DMS153 treated with DMSO at 0.1 percent for 48 hours (cell line): Measurements from ENCODE around the gene EML6.

Experiments used
- DNase-seq: peaks from one replicate; lab custom pipeline; 2025; ENCODE audit not compliant: unreplicated experiment; lab: John Stamatoyannopoulos, UW

Gene EML6

DNA sequence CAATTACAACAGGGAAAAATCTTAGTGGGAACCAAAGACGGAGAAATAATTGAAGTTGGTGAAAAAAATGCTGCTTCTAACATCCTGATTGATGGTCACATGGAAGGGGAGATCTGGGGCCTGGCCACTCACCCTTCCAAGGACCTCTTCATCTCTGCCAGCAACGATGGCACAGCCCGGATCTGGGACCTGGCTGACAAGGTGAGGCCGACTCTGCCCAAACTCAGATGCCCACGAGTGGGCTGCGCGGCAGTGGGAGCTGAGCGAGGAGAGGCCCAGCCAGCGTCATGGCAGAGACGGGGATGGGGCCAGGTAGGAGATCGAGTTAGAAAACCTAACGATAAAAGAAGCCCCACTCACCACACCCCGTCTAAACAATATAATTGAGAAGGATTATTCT lies 239.0 kb downstream of the EML6 start:
- DNase-seq: no peak

DNA sequence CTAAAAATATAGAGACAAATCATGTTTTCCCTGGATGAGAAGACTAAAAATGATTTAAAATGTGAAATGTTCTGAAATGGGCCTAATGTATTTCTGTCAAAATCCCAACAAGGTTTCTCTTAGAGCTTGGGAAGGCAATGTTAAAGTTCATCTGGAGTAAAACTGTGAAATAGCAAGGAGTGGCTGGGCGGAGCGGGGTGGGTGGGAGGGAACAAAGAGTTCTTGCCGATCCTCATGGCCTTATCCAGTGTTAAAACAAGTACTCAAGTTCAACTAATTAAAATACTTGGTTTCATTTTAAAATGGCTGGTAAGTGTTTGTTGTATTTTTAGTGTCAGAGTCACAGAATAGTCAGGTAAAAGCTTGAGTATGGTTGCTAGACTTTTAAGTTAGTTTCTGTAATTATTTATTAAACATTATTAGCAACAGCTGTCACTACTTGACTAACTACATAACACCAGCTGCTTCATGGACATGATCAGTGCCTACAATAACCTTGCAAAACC lies 239.5 kb downstream of the EML6 start:
- DNase-seq: no peak

DNA sequence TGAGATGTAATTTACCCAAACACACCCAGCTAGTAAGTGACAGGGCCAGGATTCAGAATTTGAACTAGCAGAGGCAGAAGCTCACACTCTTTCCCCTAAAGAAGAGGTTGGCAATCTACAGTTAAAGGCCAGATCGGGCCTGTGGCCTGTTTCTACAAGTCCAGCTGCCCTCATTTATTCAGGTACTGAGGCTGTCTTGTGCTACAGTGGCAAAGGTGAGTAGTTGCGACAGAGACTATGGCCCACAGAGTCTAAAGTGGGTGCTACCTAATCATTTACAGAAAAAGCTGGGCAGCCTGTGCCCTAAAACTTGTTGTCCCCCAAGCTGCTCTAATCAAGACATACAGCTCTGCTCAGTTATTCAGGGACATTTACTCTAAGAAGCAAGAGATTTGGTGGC lies 240.0 kb downstream of the EML6 start:
- no peak for DNase-seq

DNA sequence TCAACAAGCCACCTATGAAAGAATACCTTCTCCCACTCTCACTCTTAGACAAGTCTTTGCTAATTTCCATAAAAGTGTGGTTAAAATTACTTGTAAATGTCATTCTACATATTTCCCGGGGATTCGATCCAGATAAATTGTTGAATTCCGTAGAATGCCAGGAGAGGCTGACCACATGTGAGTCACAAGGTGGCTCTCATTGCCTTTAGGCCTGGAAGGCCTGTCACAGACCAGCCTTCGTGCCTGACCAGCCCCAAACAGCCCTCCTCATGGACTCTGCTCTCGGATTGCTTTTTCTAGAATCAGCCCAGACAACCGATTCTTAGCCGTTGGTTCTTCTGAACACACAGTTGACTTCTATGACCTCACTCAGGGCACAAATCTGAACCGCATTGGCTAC lies 240.8 kb downstream of the EML6 start:
- DNase-seq: no peak

DNA sequence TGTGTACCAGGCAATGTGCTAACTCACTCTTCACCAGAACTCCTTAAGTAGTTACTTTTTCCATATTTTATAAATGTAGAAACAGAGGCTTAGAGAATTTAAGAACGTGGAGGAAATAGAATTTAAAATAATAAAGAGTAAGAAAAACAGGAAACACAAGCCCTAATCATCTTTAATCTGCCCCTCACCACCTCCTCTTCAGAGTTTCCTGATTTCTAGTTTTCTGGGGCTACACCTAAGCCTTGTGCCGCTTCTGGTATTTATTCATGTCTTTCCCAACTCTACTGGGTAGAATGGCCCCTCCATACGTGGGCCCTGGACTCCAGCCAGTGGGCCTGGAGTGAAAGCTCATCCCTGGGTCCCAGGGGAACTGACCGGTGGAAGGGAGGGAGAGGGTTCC lies 241.4 kb downstream of the EML6 start:
- no peak for DNase-seq

DNA sequence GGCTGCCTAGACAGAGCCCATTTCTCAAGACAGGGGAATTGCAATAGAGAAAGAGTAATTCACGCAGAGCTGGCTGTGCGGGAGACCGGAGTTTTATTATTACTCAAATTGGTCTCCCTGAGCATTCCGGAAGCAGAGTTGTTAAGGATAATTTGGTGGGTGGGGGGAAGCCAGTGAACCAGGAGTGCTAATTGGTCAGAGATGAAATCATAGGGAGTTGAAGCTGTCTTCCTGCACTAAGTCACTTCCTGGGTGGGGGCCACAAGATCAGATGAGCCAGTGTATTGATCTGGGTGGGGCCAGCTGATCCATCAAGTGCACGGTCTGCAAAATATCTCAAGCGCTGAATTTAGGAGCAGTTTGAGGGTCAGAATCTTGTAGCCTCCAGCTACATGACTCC lies 242.0 kb downstream of the EML6 start:
- no peak for DNase-seq

DNA sequence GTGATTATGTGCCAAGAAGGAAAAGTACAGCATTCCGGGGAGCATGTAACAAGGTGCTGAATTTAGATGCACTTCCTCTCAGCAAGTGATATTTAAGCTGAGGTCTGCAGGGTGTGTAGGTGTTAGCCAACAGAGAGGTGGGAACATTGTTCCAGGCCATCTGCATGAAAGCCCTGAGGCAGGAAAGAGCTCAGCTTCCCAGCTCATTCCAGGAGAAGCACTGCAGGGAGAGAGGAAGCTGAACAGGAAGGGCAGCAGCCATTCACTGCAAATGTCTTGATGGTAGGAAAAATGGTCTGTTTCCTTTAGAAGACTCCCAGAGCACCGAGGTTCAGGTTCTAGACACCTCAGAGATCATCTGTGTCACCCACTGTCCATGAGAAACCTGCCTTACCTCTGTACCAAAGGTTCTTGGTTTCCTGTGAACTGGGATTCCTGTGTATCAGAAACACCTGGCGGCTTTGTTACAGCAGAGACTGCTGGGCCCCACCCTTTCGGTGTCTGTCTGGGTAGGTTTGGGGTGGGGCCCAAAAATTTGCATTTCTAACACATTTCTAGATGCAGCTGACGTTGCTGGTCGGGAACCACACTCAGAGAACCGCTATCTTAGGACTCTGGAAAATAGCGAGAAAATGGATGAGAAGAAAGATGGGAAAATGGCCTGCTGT lies 242.8 kb downstream of the EML6 start:
- no peak for DNase-seq

DNA sequence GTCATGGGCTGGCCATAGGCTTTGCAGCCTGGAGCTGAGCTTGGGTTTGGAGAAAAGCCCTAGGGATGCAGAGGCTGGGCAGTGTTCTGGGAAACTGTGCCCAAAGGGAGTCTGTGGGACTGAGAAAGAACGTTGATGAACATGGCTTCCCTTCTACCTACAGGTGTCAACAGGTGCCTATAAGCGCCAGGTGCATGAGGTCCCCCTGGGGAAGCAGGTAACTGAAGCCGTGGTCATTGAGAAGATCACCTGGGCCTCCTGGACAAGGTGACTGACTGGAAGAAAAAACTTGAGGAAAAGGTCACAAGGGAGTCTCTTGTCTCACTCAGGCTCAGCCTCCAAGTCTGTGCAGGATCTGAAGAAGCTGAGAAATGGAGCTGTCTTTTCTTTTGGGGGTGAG lies 243.4 kb downstream of the EML6 start:
- DNase-seq: no peak

DNA sequence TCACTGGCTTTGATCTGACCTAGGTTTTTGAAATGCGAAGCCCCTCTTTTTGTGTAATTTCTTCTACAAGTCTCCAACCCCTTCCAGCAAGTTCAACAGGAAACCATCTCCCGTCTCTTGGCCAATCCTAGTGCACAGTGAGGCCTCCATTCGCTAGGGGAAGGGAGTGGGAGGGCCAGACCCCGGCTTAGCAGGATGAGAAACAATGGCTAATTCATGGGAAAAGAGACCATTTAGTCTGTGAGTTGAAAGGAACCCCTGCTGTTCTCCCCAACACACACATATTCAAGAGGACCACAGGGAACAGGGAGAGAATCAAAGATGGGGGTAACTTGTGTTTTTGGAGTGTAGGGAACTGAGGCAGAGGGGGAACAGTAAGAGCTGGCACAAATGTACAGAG lies 243.8 kb downstream of the EML6 start:
- no peak for DNase-seq

DNA sequence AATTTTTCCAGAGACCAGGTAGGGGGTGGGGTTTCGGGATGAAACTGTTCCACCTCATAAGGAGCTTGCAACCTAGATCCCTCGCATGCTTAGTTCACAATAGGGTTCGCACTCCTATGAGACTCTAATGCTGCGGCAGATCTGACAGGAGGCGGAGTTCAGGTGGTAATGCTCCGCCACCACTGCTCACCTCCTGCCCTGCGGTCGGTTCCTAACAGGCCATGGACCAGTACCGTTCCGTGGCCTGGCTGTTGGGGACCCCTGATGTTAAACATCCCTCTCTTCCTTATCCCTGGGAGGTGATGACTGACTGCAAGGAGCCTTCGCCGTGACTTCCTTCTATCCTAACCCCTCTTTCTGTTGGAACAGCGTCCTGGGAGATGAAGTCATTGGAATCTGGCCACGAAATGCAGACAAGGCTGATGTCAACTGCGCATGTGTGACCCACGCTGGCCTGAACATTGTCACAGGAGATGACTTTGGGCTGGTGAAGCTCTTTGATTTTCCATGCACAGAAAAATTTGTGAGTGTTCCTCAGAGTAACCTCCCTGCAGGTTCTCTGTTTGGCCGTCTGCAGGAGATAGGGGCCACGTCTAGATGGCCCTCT lies 244.4 kb downstream of the EML6 start:
- DNase-seq: no peak

DNA sequence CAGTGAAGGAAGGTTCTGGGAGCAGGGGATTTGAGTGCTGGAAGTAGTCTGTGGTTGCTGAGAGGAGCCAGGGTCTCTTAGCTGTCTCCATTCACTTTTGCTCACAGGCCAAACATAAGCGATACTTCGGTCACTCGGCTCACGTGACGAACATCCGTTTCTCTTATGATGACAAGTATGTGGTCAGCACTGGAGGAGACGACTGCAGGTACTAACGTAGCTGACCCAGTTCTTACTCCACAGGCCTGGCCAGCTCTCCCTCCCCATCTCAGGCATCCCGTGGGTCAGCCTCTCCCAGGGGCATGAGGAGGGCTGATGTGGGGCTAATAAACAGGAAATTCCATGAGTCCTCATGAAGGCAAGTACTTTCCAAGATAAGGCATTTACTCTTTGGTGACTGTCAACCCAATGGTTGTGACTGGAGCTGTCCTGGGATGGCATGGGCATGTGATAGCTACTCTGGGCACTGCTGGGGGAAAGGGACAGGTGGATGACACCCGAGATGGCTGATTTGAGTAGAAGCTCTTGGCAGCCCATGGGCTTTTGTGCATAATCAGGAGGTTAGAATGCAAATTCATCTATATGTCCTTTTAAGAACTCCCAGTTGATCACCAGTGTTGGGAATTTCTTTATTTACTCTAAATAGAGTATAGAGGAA lies 245.2 kb downstream of the EML6 start:
- no peak for DNase-seq

DNA sequence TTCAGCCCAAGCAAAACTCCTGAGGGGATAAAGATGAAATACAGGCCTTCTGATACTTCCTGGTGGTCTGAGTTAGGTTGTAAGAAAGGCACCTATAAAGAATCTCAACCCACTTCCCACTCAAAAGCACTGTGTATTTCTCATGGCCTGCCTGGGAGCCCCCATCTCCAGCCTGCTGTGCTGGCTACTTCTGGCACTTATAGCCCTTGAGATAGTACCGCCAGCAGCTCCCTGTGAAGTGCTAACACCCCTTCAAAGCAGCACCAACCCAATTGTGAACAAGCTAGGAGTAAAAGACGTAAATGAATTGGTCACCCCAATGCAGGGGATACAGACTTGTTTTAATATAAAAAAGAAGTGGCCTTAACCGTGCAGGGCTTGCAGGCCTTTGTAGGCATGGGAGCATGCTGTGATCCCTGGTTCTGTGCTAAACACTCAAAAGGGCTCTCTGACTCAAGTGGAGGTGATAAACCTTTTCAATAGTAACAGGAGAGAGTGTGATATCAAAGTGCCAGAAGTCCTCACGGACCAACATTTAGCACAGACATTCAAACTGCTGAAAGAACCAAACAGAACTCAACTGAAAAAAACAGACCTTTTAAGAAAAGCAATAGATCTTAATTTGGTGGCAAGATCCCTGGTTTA lies 246.0 kb downstream of the EML6 start:
- DNase-seq: no peak

DNA sequence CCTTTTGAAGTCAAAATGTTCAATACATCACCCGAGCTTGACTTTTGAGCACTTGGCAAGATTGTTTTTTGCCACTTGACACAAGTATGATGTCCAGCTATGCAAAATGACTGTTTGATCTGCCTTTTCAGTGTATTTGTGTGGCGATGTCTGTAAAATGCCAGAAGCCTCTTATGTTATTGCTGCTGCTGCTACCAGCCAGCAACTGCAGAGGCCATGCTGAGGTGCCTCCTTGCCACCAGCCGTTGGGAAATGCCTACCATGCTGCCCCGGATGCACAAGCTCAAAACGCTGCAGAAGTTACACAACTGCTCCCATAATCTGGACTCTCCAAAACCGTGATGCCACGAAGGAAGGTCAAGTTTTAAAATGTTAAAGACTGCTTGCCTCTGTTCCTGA lies 246.5 kb downstream of the EML6 start:
- no peak for DNase-seq

DNA sequence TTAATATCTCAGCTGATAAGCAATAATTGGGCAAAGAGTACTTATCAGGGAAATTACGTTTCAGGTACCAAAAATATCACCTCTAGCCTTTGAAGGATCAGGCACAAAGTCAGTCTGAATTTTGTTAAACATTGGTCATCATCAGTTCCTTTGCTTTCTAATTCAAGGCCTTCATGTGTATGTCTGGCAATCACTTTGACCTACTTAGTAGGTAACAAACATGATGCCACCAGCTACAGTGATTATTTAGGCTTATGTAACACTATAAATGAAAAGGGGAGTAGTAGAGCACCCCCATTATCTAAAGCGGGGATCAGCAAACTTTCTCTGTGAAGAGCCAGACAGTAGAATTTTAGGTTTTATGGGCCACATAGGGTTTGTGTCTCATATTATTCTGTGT lies 251.7 kb downstream of the EML6 start:
- no peak for DNase-seq

DNA sequence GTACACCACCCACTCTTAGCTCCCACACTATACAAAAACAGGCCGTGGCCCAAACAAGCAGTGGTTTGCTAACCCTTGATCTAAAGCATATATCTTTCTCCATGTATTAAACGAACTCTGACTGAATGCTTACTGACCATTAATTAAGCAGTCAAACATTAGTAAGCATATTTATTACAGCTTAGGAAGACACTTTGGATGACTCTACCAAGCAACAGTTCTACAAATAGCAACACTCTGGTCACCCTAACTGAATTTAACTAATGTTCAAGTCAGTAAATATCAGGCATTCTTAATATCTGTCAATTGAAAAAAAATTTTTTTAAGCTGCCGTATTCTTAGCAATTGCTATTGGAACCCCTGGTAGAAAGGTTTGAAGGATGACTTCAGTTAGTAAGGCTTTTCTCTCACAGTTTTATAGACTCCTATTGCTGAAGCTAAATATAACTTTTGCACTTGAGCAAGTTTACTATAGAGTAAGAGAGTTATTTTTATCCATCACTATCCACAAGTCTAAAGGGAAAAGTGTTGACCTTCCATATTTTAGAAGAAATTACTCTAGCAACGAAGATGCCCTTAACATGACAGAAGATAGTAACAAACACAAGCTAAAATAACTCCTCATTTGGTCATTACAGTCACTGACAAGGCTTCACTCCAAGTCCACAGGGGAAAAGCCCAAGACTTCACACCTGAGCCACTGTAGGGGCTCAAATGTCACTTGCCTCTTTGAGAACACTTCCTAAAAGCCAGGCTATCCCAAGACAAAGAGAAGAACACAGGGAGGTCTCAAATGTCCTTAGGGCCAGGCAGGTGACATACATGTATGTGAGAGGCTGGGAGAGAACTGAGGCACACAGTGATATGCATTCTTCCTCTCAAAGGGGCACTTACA lies 252.4 kb downstream of the EML6 start:
- DNase-seq: no peak

DNA sequence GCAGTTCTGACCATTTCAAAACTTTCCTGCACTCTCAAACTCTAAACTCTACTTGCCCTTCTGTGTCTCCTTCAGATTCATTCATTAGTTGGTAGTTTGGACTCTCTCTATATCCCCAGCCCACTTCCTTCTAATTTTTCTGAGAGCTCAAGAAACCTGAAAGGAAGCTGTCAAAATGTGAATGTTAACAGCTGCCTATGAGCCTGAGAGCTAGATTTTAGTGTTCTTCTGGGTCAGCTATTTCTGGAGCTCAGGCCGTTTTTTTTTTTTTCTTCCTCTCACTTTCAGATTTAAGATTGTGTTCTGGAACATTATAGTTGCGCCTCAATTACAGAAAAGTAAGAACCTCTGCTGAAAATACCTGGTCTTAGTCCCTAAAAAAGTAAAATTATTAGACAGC lies 253.7 kb downstream of the EML6 start:
- no peak for DNase-seq

DNA sequence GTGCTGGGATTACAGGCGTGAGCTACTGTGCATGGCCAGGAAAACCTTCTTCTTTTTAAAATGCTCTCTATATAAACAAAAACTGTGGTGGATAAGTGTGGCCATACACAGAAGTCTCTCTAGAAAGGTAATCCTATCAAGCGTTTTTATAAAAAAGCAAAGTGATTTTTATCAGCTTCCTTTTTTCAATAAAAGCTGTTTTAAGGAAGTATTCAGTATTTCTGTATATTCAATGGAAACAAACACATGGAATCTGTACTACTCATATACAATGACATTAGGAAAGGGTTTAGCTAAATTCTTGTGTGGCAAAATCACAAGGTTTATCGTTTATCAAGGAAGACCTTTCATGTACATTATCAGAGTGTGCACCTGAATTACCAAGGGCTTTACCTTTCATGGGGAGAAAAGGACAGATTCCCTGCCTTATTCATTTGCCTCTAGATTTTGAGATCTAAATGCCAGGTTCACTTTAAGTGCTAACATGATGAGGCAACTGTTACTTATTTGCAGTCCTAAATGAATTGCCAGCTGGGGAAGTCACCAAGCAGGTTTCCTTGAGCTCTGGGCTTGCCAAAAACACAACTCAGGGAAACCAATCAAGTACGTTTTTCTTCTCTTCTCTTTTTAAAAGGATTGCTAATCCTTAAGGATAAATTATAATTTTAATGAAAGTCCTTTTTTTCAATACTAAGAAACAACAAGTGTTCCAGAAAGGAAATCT lies 256.0 kb downstream of the EML6 start:
- no peak for DNase-seq

DNA sequence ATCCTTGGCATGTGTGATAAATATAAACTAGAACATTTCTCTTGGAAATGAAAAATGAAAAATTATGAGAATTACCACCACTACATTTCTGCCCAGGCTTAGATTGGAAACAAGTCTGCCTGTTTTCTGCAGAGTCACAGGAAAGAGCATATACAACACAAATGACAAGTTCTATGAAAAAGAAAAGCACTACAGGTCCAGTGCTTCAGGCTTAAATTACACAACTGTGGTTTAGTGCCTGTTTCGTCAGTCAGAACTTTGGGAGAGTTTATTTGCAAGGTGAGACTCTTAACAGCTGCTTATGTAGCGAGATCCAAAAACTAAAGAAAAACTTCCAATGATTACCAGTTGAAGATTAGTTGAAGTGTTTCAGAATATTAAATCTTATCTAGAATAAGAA lies 257.9 kb downstream of the EML6 start:
- DNase-seq: no peak

DNA sequence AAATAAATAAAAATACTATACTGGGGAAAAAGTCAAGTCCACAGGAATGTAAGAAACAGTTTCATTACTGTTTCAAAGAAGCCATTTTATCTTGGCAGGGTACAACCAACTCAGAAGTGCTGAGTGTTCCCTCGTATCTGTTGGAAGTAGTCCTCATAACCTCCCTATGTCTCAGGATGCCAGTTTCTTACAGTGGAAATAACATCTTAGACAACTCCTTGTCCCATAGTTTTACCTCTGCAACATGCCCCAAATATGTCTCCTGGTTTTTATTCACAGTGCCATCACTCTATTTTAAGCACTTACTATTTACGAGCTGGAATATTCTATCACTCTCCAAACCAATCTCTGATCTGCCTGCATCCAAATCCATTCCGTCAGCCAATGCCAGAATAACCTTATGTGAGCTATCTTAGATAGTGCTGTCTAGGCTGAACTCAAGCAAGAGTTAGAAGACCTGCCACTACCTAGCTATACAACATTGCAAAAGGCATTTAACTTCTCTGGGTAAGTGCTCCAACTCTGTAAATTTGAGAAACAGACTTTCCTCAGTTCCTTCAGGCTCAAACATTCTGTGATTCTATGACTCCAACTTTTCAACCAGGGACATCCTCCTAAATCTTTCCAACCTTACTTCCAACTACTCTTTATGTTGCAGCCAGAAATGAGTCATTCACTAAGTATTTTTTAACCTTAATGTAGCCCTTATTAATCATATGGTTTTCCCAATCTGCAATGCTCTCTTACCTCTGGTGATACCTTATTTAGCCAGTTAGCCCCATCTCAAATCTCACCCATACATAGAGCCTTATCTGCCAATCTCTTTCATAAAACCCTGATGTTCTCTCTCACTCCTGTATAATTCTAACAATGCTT lies 260.1 kb downstream of the EML6 start:
- DNase-seq: no peak
